Natural killer cell (primary cell): Measurements from ENCODE around the gene ISG20. TPM values are rescaled to one million over a fixed set of nuclear protein-coding genes. Genes with fewer than 3 reads are reported as not detected.
A peak's percentile ranks its signal among the peaks of the same experiment; 100 is the strongest.

Source experiments
- ATAC-seq, 3 donors: fragments of 150-1000 bp in 2 of 3; fragments of 200-7000 bp in 1 of 3; cut with Tn5 transposase; 1 replicate in 1 of 3; 2 replicates in 2 of 3; pipeline ENCODE4 v1.10.0; 2021; ENCODE audit warnings: mild to moderate bottlenecking in 2 of 3, moderate library complexity in 2 of 3
- DNase-seq, 2 donors: peaks; one replicate each; pipeline versions ENCODE4 v3.0.0 to v3.0.0-alpha.2; 2013 to 2021; ENCODE audit warnings: mixed read lengths in 1 of 2
- H3K27ac ChIP-seq: one replicate; pipeline ENCODE4 v1.5.1; 2013; ENCODE audit warnings: mild to moderate bottlenecking, low read length
- H3K27me3 ChIP-seq: one replicate; pipeline ENCODE4 v1.6.1; 2013; ENCODE audit warnings: low read length; ENCODE audit not compliant: control insufficient read depth, insufficient read depth
- H3K36me3 ChIP-seq: one replicate; pipeline ENCODE4 v1.6.1; 2013; ENCODE audit warnings: low read length; ENCODE audit not compliant: control insufficient read depth, insufficient read depth
- H3K4me1 ChIP-seq: one replicate; pipeline ENCODE4 v1.6.1; 2013; ENCODE audit warnings: low read length; ENCODE audit not compliant: control insufficient read depth, insufficient read depth
- H3K4me3 ChIP-seq: one replicate; pipeline ENCODE4 v1.5.1; 2013; ENCODE audit warnings: low read length
- H3K9me3 ChIP-seq: one replicate; pipeline ENCODE4 v1.6.1; 2013; ENCODE audit warnings: low read length; ENCODE audit not compliant: control insufficient read depth, insufficient read depth
- H3K27ac Mint-ChIP-seq, 2 donors: one replicate each; pipeline ENCODE4 v1.8.0; 2022; ENCODE audit warnings: mild to moderate bottlenecking in 2 of 2, mixed read lengths in 2 of 2, moderate library complexity in 1 of 2
- H3K27me3 Mint-ChIP-seq, 2 donors: one replicate each; pipeline ENCODE4 v1.8.0; 2022; ENCODE audit warnings: low read depth in 2 of 2, mixed read lengths in 2 of 2
- H3K36me3 Mint-ChIP-seq: one replicate; pipeline ENCODE4 v1.8.0; 2022; ENCODE audit warnings: mixed read lengths
- H3K4me1 Mint-ChIP-seq, 2 donors: one replicate each; pipeline ENCODE4 v1.8.0; 2022; ENCODE audit warnings: mixed read lengths in 2 of 2
- H3K4me3 Mint-ChIP-seq: one replicate; pipeline ENCODE4 v1.8.0; 2022; ENCODE audit warnings: mild to moderate bottlenecking, moderate library complexity, mixed read lengths
- H3K9me3 Mint-ChIP-seq, 2 donors: one replicate each; pipeline ENCODE4 v1.8.0; 2022; ENCODE audit warnings: mixed read lengths in 2 of 2
- CTCF ChIP-seq: fragments of 200-600 bp; IDR thresholded peaks from one replicate; pipeline ENCODE4 v1.8.0; 2022; ENCODE audit warnings: antibody characterized with exemption
- WGBS: methylation state at CpG from one replicate; pipeline ENCODE4 v1.1.7; 2013; ENCODE audit warnings: missing lambda C conversion rate; ENCODE audit not compliant: insufficient coverage; 5-methylcytosine and 5-hydroxymethylcytosine counted together
- intact Hi-C: fragments of 100-400 bp; cut with micrococcal nuclease; formaldehyde crosslinking; loops from one replicate; pipeline ENCODE4 v1.14.2; 2022
- total RNA-seq, 4 donors: library from RNA; stranded (reverse); fragments of 120-200 nt in 1 of 4; gene quantifications; one replicate each; pipeline versions ENCODE4 v1.2.3 to v1.2.4, GENCODE V29; 2013 to 2022

The ISG20 gene
- total RNA-seq, 3 donors from 2014 or later (not counting 1 experiment from before 2014, with no cell fraction given): 80.6 to 137 (median 116) TPM

GRCh38 chr15:88658972-88659931 lies 20.4 kb downstream of the ISG20 start:
- Mint-ChIP-seq H3K4me3 (no peak overlapping the region), H3K27ac (peak overlapping the region in 1 of 2 donors; percentile 9), H3K36me3 (no peaks in the 10 kb centered on the region), H3K27me3 (no peaks in the 10 kb centered on the region), H3K4me1 (peaks cover 0 to 20% of the 10 kb centered on the region in 2 donors), H3K9me3 (no peaks in the 10 kb centered on the region)
- no peak for ATAC-seq
- no peak for TF ChIP-seq CTCF
- DNase-seq: no peak
- Histone ChIP-seq H3K27ac (no peak overlapping the region), H3K36me3 (peaks cover 3% of the 10 kb centered on the region), H3K4me3 (no peak overlapping the region), H3K27me3 (no peaks in the 10 kb centered on the region), H3K9me3 (no peaks in the 10 kb centered on the region), H3K4me1 (peaks cover 29% of the 10 kb centered on the region)
- intact Hi-C loops: no loop called here
- WGBS: 93% methylated on average over 18 of the region's 18 CpGs

GRCh38 chr15:88661041-88661700 lies 22.4 kb downstream of the ISG20 start:
- Histone ChIP-seq H3K27ac (no peak overlapping the region), H3K4me1 (peaks cover 18% of the 10 kb centered on the region), H3K4me3 (no peak overlapping the region), H3K27me3 (no peaks in the 10 kb centered on the region), H3K36me3 (no peaks in the 10 kb centered on the region), H3K9me3 (no peaks in the 10 kb centered on the region)
- Mint-ChIP-seq H3K9me3 (no peaks in the 10 kb centered on the region), H3K27ac (peak overlapping the region; percentile 9), H3K4me3 (no peak overlapping the region), H3K27me3 (no peaks in the 10 kb centered on the region), H3K36me3 (no peaks in the 10 kb centered on the region), H3K4me1 (peaks cover 0 to 13% of the 10 kb centered on the region in 2 donors)
- no peak for TF ChIP-seq CTCF
- ATAC-seq: no peak
- intact Hi-C loops: no loop called here
- DNase-seq: no peak

- peak overlapping the region in 1 of 2 donors; percentile 9 for H3K27ac Mint-ChIP-seq
- H3K4me1 Mint-ChIP-seq: peaks cover 0 to 13% of the 10 kb centered on the region in 2 donors
- no peaks in the 10 kb centered on the region for H3K27me3 Mint-ChIP-seq
- ATAC-seq: no peak
- no peaks in the 10 kb centered on the region for H3K36me3 ChIP-seq
- no peaks in the 10 kb centered on the region for H3K9me3 Mint-ChIP-seq
- H3K4me3 Mint-ChIP-seq: no peak overlapping the region
- H3K4me1 ChIP-seq: peaks cover 13% of the 10 kb centered on the region
- no peaks in the 10 kb centered on the region for H3K36me3 Mint-ChIP-seq
- intact Hi-C loops: no loop called here
- no peak for TF ChIP-seq CTCF
- DNase-seq: no peak
- H3K27ac ChIP-seq: no peak overlapping the region
- H3K9me3 ChIP-seq: no peaks in the 10 kb centered on the region
- H3K27me3 ChIP-seq: no peaks in the 10 kb centered on the region
- WGBS: 98% methylated on average over 3 of the region's 4 CpGs
- no peak overlapping the region for H3K4me3 ChIP-seq
Measured at GRCh38 chr15:88661761-88662556, 23.1 kb downstream of the ISG20 start.
